GM23338 (cell line): Measurements from ENCODE around the gene ZC2HC1B. TPM values are rescaled to one million over a fixed set of nuclear protein-coding genes. Genes with fewer than 3 reads are reported as not detected.

ENCODE experiments used
- ATAC-seq: fragments of 200-7000 bp; cut with Tn5 transposase; 3 replicates; pipeline ENCODE4 v1.9.1; 2020
- DNase-seq: peaks from one replicate; pipeline ENCODE4 v3.0.0-alpha.2; 2015; ENCODE audit warnings: low spot score
- H2AFZ ChIP-seq: fragments of 200-600 bp; sonication (generic); 2 replicates; pipeline ENCODE4 v1.8.0; 2016; ENCODE audit warnings: antibody characterized with exemption, mild to moderate bottlenecking, moderate library complexity
- H3F3A ChIP-seq: fragments of 200-600 bp; sonication (generic); replicated peaks from 2 replicates; pipeline ENCODE4 v1.8.0; 2017; ENCODE audit warnings: antibody characterized with exemption, mixed run types, low read depth
- H3K27ac ChIP-seq: fragments of 200-600 bp; sonication (generic); 2 replicates; pipeline ENCODE4 v1.6.1; 2016; ENCODE audit warnings: low read depth
- H3K27me3 ChIP-seq: fragments of 200-600 bp; sonication (generic); 2 replicates; pipeline ENCODE4 v1.8.0; 2016; ENCODE audit warnings: mild to moderate bottlenecking, mixed run types, moderate library complexity; ENCODE audit not compliant: insufficient read depth
- H3K36me3 ChIP-seq: fragments of 200-600 bp; sonication (generic); 2 replicates; pipeline ENCODE4 v1.8.0; 2016; ENCODE audit warnings: mild to moderate bottlenecking; ENCODE audit not compliant: insufficient read depth
- H3K4me1 ChIP-seq: fragments of 200-600 bp; sonication (generic); 2 replicates; pipeline ENCODE4 v1.8.0; 2016; ENCODE audit warnings: mild to moderate bottlenecking, moderate library complexity; ENCODE audit not compliant: insufficient read depth
- H3K4me2 ChIP-seq: fragments of 200-600 bp; sonication (generic); 2 replicates; pipeline ENCODE4 v1.7.1; 2017; ENCODE audit warnings: mixed run types
- H3K4me3 ChIP-seq: fragments of 200-600 bp; sonication (generic); 2 replicates; pipeline ENCODE4 v1.6.1; 2016; ENCODE audit warnings: mixed run types
- H3K79me2 ChIP-seq: fragments of 200-600 bp; sonication (generic); replicated peaks from 2 replicates; pipeline ENCODE4 v1.8.0; 2017; ENCODE audit warnings: mild to moderate bottlenecking; ENCODE audit not compliant: insufficient read depth
- H3K9me2 ChIP-seq: fragments of 200-600 bp; sonication (generic); 2 replicates; pipeline ENCODE4 v1.8.0; 2017; ENCODE audit not compliant: insufficient read depth
- H4K20me1 ChIP-seq: fragments of 200-600 bp; sonication (generic); replicated peaks from 2 replicates; pipeline ENCODE4 v1.8.0; 2017; ENCODE audit warnings: mild to moderate bottlenecking; ENCODE audit not compliant: insufficient read depth
- H3K27ac Mint-ChIP-seq: 2 replicates; pipeline ENCODE4 v1.8.0; 2020; ENCODE audit warnings: inconsistent platforms, mild to moderate bottlenecking, moderate library complexity, mixed read lengths
- H3K27me3 Mint-ChIP-seq: 3 replicates; pipeline ENCODE4 v1.8.0; 2022; ENCODE audit warnings: low read depth, mild to moderate bottlenecking, moderate library complexity, mixed read lengths, inconsistent platforms; ENCODE audit not compliant: insufficient read depth, poor library complexity
- H3K36me3 Mint-ChIP-seq: 3 replicates; pipeline ENCODE4 v1.8.0; 2021; ENCODE audit warnings: low read depth, mild to moderate bottlenecking, inconsistent platforms, moderate library complexity, mixed read lengths
- H3K4me1 Mint-ChIP-seq: 3 replicates; pipeline ENCODE4 v1.8.0; 2020; ENCODE audit warnings: mild to moderate bottlenecking, inconsistent platforms, mixed read lengths
- H3K4me3 Mint-ChIP-seq: 3 replicates; pipeline ENCODE4 v1.8.0; 2021; ENCODE audit warnings: moderate library complexity, mild to moderate bottlenecking, inconsistent platforms, mixed read lengths
- H3K9me3 Mint-ChIP-seq: 3 replicates; pipeline ENCODE4 v1.8.0; 2020; ENCODE audit warnings: moderate library complexity, mild to moderate bottlenecking, inconsistent platforms, mixed read lengths
- CREB1 ChIP-seq: fragments of 250-450 bp; sonication (Bioruptor Pico); IDR thresholded peaks from 2 replicates; pipeline ENCODE4 v1.5.0; 2020; ENCODE audit warnings: low read depth, mild to moderate bottlenecking, moderate library complexity
- EZH2 ChIP-seq: fragments of 200-600 bp; sonication (generic); IDR thresholded peaks from one replicate; pipeline ENCODE4 v1.8.0; 2017; ENCODE audit warnings: antibody characterized with exemption, mild to moderate bottlenecking, low read depth; ENCODE audit not compliant: unreplicated experiment
- EZH2phosphoT487 ChIP-seq: fragments of 200-600 bp; sonication (generic); IDR thresholded peaks from one replicate; pipeline ENCODE4 v1.8.1; 2018; ENCODE audit warnings: antibody characterized with exemption; ENCODE audit not compliant: unreplicated experiment
- JUNB ChIP-seq: IDR thresholded peaks from one replicate; pipeline ENCODE4 v1.6.1; 2016; ENCODE audit warnings: antibody characterized with exemption; ENCODE audit not compliant: unreplicated experiment
- NANOG ChIP-seq: IDR thresholded peaks from 2 replicates; pipeline ENCODE4 v1.6.1; 2016; ENCODE audit warnings: antibody characterized with exemption, borderline replicate concordance
- POLR2AphosphoS5 ChIP-seq: IDR thresholded peaks from 2 replicates; pipeline ENCODE4 v1.6.1; 2016; ENCODE audit warnings: antibody characterized with exemption, low read depth
- STAT1 ChIP-seq: IDR thresholded peaks from one replicate; pipeline ENCODE4 v1.6.1; 2016; ENCODE audit warnings: antibody characterized with exemption; ENCODE audit not compliant: unreplicated experiment
- ZNF114 ChIP-seq: fragments of 250-450 bp; sonication (Bioruptor Pico); IDR thresholded peaks from 2 replicates; pipeline ENCODE4 v1.5.0; 2020; ENCODE audit warnings: mild to moderate bottlenecking, moderate library complexity
- ZNF331 ChIP-seq: fragments of 250-450 bp; sonication (Bioruptor Pico); IDR thresholded peaks from 2 replicates; pipeline ENCODE4 v1.5.0; 2020; ENCODE audit warnings: low read depth, mild to moderate bottlenecking, moderate library complexity
- polyA plus RNA-seq: library from polyadenylated mRNA; unstranded; fragments of >200 nt; fragmentation: Nextera tagmentation; extraction: Ambion mirVana; gene quantifications from 2 replicates; pipeline ENCODE4 v1.2.1, GENCODE V29; 2016
- total RNA-seq: library from RNA; depleted of rRNA; stranded (reverse); fragments of >200 nt; shearing (Covaris generic); gene quantifications from 2 replicates; pipeline ENCODE4 v1.2.3, GENCODE V29; 2014
- TF ChIP-seq, protein P1 (sequence below): IDR thresholded peaks from one replicate; pipeline ENCODE4 v1.6.1; 2018; ENCODE audit warnings: antibody characterized with exemption; ENCODE audit not compliant: unreplicated experiment
- TF ChIP-seq, protein P2 (sequence below): IDR thresholded peaks from 2 replicates; pipeline ENCODE4 v1.6.1; 2016; ENCODE audit warnings: antibody characterized with exemption
- TF ChIP-seq, protein P3 (sequence below), 2 experiments: fragments of 200-600 bp in 1 of 2; sonication (generic) in 1 of 2; conservative IDR thresholded peaks; 2 replicates each; pipeline versions ENCODE4 v1.5.1 to v1.6.1; 2016 to 2017; ENCODE audit warnings: antibody characterized with exemption in 2 of 2, low read depth in 2 of 2, mild to moderate bottlenecking in 2 of 2, moderate library complexity in 1 of 2

Gene ZC2HC1B
- total and polyA plus RNA-seq, 2 experiments from 2014 or later = not detected

DNA sequence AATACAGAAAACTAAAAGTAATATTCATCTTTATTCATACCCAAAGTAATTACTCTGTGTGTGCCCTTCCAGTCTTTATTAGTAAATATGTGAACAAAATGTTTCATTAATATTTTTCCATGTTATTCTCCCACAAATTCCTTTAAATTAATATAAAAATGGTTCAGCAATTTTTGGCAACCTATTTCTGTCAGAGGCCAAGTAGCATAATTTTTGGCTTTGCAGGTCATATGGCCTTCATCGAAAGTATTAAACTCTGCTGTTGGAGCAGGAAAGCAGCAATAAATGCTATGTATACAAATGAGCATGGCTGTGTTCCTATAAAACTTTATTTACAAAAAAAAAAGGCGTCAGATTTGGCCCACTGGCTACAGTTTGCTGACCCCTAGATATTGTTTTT is 16.1 kb downstream of the ZC2HC1B start:
- ATAC-seq = no peak
- no peaks in the 10 kb centered on the region for H3K36me3 ChIP-seq
- no peaks in the 10 kb centered on the region for H3F3A ChIP-seq
- H3K27ac Mint-ChIP-seq = no peak overlapping the region
- H3K36me3 Mint-ChIP-seq = peaks cover 3% of the 10 kb centered on the region
- no peak overlapping the region for H3K4me3 Mint-ChIP-seq
- TF ChIP-seq STAT1 (no peak), POLR2AphosphoS5 (no peak), EZH2 (no peak), CREB1 (CRISPR knock-in tag) (no peak), ZNF331 (CRISPR knock-in tag) (no peak), ZNF114 (no peak), EZH2phosphoT487 (no peak), NANOG (no peak), JUNB (no peak)
- TF ChIP-seq, protein P1, sequence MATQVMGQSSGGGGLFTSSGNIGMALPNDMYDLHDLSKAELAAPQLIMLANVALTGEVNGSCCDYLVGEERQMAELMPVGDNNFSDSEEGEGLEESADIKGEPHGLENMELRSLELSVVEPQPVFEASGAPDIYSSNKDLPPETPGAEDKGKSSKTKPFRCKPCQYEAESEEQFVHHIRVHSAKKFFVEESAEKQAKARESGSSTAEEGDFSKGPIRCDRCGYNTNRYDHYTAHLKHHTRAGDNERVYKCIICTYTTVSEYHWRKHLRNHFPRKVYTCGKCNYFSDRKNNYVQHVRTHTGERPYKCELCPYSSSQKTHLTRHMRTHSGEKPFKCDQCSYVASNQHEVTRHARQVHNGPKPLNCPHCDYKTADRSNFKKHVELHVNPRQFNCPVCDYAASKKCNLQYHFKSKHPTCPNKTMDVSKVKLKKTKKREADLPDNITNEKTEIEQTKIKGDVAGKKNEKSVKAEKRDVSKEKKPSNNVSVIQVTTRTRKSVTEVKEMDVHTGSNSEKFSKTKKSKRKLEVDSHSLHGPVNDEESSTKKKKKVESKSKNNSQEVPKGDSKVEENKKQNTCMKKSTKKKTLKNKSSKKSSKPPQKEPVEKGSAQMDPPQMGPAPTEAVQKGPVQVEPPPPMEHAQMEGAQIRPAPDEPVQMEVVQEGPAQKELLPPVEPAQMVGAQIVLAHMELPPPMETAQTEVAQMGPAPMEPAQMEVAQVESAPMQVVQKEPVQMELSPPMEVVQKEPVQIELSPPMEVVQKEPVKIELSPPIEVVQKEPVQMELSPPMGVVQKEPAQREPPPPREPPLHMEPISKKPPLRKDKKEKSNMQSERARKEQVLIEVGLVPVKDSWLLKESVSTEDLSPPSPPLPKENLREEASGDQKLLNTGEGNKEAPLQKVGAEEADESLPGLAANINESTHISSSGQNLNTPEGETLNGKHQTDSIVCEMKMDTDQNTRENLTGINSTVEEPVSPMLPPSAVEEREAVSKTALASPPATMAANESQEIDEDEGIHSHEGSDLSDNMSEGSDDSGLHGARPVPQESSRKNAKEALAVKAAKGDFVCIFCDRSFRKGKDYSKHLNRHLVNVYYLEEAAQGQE = no peak
- TF ChIP-seq, protein P2, sequence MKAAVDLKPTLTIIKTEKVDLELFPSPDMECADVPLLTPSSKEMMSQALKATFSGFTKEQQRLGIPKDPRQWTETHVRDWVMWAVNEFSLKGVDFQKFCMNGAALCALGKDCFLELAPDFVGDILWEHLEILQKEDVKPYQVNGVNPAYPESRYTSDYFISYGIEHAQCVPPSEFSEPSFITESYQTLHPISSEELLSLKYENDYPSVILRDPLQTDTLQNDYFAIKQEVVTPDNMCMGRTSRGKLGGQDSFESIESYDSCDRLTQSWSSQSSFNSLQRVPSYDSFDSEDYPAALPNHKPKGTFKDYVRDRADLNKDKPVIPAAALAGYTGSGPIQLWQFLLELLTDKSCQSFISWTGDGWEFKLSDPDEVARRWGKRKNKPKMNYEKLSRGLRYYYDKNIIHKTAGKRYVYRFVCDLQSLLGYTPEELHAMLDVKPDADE = no peak
- TF ChIP-seq, protein P3, sequence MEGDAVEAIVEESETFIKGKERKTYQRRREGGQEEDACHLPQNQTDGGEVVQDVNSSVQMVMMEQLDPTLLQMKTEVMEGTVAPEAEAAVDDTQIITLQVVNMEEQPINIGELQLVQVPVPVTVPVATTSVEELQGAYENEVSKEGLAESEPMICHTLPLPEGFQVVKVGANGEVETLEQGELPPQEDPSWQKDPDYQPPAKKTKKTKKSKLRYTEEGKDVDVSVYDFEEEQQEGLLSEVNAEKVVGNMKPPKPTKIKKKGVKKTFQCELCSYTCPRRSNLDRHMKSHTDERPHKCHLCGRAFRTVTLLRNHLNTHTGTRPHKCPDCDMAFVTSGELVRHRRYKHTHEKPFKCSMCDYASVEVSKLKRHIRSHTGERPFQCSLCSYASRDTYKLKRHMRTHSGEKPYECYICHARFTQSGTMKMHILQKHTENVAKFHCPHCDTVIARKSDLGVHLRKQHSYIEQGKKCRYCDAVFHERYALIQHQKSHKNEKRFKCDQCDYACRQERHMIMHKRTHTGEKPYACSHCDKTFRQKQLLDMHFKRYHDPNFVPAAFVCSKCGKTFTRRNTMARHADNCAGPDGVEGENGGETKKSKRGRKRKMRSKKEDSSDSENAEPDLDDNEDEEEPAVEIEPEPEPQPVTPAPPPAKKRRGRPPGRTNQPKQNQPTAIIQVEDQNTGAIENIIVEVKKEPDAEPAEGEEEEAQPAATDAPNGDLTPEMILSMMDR (conservative IDR thresholded peaks at IDR 0.05; ENCODE audit: low read depth in 2 of 2) = no peak
- no peak overlapping the region for H3K4me3 ChIP-seq
- H2AFZ ChIP-seq = no peak overlapping the region
- peaks cover 5% of the 10 kb centered on the region; the same call in 1 of the 2 replicates for H3K9me2 ChIP-seq
- no peak overlapping the region for H3K27ac ChIP-seq
- H3K4me1 ChIP-seq = no peaks in the 10 kb centered on the region
- DNase-seq = no peak
- no peaks in the 10 kb centered on the region for H3K27me3 ChIP-seq
- peaks cover 12% of the 10 kb centered on the region for H3K9me3 Mint-ChIP-seq
- no peaks in the 10 kb centered on the region for H3K4me1 Mint-ChIP-seq
- H3K4me2 ChIP-seq = no peak overlapping the region
- no peaks in the 10 kb centered on the region for H3K79me2 ChIP-seq
- no peaks in the 10 kb centered on the region for H3K27me3 Mint-ChIP-seq
- no peaks in the 10 kb centered on the region for H4K20me1 ChIP-seq
